Measurements from ENCODE around the gene DTNA.

DNA sequence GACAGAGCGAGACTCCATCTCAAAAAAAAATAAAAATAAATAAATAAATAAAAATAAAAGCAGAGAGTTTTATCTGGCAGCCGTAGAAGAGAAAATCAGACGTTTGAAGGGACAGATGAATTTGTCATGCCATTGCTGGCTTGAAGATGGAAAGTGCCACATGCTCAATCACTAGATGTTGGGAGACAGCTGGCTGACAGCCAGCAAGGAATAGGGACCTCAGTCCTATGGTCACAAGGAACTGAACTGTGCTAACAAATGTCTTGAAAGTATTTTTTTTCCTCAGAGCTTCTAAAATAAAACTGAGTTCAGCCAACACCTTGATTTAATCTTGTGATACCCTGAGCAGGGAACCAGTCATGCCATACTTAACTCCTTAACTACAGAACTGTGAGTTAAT is 65.4 kb downstream of the DTNA start:
- TF ChIP-seq, protein P1, sequence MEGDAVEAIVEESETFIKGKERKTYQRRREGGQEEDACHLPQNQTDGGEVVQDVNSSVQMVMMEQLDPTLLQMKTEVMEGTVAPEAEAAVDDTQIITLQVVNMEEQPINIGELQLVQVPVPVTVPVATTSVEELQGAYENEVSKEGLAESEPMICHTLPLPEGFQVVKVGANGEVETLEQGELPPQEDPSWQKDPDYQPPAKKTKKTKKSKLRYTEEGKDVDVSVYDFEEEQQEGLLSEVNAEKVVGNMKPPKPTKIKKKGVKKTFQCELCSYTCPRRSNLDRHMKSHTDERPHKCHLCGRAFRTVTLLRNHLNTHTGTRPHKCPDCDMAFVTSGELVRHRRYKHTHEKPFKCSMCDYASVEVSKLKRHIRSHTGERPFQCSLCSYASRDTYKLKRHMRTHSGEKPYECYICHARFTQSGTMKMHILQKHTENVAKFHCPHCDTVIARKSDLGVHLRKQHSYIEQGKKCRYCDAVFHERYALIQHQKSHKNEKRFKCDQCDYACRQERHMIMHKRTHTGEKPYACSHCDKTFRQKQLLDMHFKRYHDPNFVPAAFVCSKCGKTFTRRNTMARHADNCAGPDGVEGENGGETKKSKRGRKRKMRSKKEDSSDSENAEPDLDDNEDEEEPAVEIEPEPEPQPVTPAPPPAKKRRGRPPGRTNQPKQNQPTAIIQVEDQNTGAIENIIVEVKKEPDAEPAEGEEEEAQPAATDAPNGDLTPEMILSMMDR (IDR thresholded peaks at IDR 0.05), result no peak
- TF ChIP-seq POLR2A (IDR thresholded peaks at IDR 0.05), result no peak

Data from Peyer's patch (tissue), 4 donors.